H9 (cell line): ENCODE measurements around the gene ATAD5. TPM values are rescaled to one million over a fixed set of nuclear protein-coding genes. Genes with fewer than 3 reads are reported as not detected.
"Not testable (repeated sequence)": the region's sequence is repeated elsewhere in the genome, so short reads cannot be mapped to it uniquely, and the experiment has no call there.

Experiments
- DNase-seq: peaks from one replicate; pipeline ENCODE4 v3.0.0-alpha.2; 2017
- H2AFZ ChIP-seq: one replicate; pipeline ENCODE4 v1.6.1; 2013; ENCODE audit warnings: mild to moderate bottlenecking, low read length, control low read depth, moderate library complexity
- H2AK5ac ChIP-seq: 2 replicates; pipeline ENCODE4 v1.6.1; 2013; ENCODE audit warnings: low read length, control low read depth, mixed read lengths; ENCODE audit not compliant: insufficient read length
- H2BK120ac ChIP-seq: one replicate; pipeline ENCODE4 v1.6.1; 2013; ENCODE audit warnings: low read depth, mild to moderate bottlenecking, low read length, control low read depth, inconsistent platforms; ENCODE audit not compliant: poor library complexity, severe bottlenecking
- H2BK12ac ChIP-seq: 2 replicates; pipeline ENCODE4 v1.6.1; 2013; ENCODE audit warnings: low read length, control low read depth, mixed read lengths, low read depth; ENCODE audit not compliant: insufficient read length
- H2BK15ac ChIP-seq: 2 replicates; pipeline ENCODE4 v1.6.1; 2013; ENCODE audit warnings: low read depth, low read length, control low read depth
- H2BK20ac ChIP-seq: one replicate; pipeline ENCODE4 v1.6.1; 2013; ENCODE audit warnings: low read depth, mild to moderate bottlenecking, low read length, control low read depth, inconsistent platforms; ENCODE audit not compliant: poor library complexity, severe bottlenecking
- H2BK5ac ChIP-seq: 2 replicates; pipeline ENCODE4 v1.6.1; 2013; ENCODE audit warnings: low read length, control low read depth, mixed read lengths; ENCODE audit not compliant: insufficient read length
- H3K14ac ChIP-seq: 2 replicates; pipeline ENCODE4 v1.6.1; 2013; ENCODE audit warnings: low read length, control low read depth; ENCODE audit not compliant: insufficient read depth
- H3K18ac ChIP-seq: 2 replicates; pipeline ENCODE4 v1.6.1; 2013; ENCODE audit warnings: low read depth, mild to moderate bottlenecking, mixed read lengths, low read length, control low read depth; ENCODE audit not compliant: insufficient read length
- H3K23ac ChIP-seq: 2 replicates; pipeline ENCODE4 v1.6.1; 2013; ENCODE audit warnings: low read length, control low read depth, mixed read lengths, low read depth; ENCODE audit not compliant: insufficient read length
- H3K23me2 ChIP-seq: 2 replicates; pipeline ENCODE4 v1.6.1; 2013; ENCODE audit warnings: low read depth, mild to moderate bottlenecking, mixed read lengths, low read length, control low read depth; ENCODE audit not compliant: insufficient read length, poor library complexity, severe bottlenecking
- H3K27ac ChIP-seq: 2 replicates; pipeline ENCODE4 v1.5.1; 2013; ENCODE audit warnings: low read length, control low read depth, mixed read lengths, low read depth; ENCODE audit not compliant: insufficient read length
- H3K27me3 ChIP-seq: 2 replicates; pipeline ENCODE4 v1.6.1; 2013; ENCODE audit warnings: low read length, control low read depth, inconsistent platforms; ENCODE audit not compliant: insufficient read depth
- H3K4ac ChIP-seq: 2 replicates; pipeline ENCODE4 v1.6.1; 2013; ENCODE audit warnings: low read depth, mild to moderate bottlenecking, control low read depth, inconsistent platforms, low read length, moderate library complexity
- H3K4me1 ChIP-seq: 2 replicates; pipeline ENCODE4 v1.6.1; 2013; ENCODE audit warnings: low read length, control low read depth, inconsistent platforms; ENCODE audit not compliant: insufficient read depth
- H3K4me2 ChIP-seq: 2 replicates; pipeline ENCODE4 v1.6.1; 2013; ENCODE audit warnings: low read length, control low read depth, mixed read lengths; ENCODE audit not compliant: insufficient read length, insufficient read depth
- H3K56ac ChIP-seq: 2 replicates; pipeline ENCODE4 v1.6.1; 2013; ENCODE audit warnings: low read depth, mild to moderate bottlenecking, mixed read lengths, low read length, control low read depth; ENCODE audit not compliant: insufficient read length
- H3K79me1 ChIP-seq: 2 replicates; pipeline ENCODE4 v1.6.1; 2013; ENCODE audit warnings: low read depth, mild to moderate bottlenecking, moderate library complexity, low read length, control low read depth, inconsistent platforms; ENCODE audit not compliant: insufficient read depth, poor library complexity, severe bottlenecking
- H3K79me2 ChIP-seq: 2 replicates; pipeline ENCODE4 v1.6.1; 2013; ENCODE audit warnings: low read length, control low read depth, inconsistent platforms; ENCODE audit not compliant: insufficient read depth
- H3K9ac ChIP-seq: 2 replicates; pipeline ENCODE4 v1.6.1; 2013; ENCODE audit warnings: low read length, control low read depth, mixed read lengths; ENCODE audit not compliant: insufficient read length; ENCODE audit errors: extremely low read depth
- H3K9me3 ChIP-seq: one replicate; pipeline ENCODE4 v1.6.1; 2013; ENCODE audit warnings: low read depth, low read length, inconsistent platforms; ENCODE audit not compliant: control insufficient read depth
- H3T11ph ChIP-seq: one replicate; pipeline ENCODE4 v1.6.1; 2013; ENCODE audit warnings: mild to moderate bottlenecking, low read length, control low read depth, inconsistent platforms
- H4K20me1 ChIP-seq: one replicate; pipeline ENCODE4 v1.6.1; 2013; ENCODE audit not compliant: control insufficient read depth, insufficient read length, insufficient read depth
- H4K5ac ChIP-seq: 2 replicates; pipeline ENCODE4 v1.6.1; 2013; ENCODE audit warnings: low read depth, mild to moderate bottlenecking, mixed read lengths, low read length, control low read depth; ENCODE audit not compliant: insufficient read length
- H4K8ac ChIP-seq: replicated peaks from 2 replicates; pipeline ENCODE4 v1.6.1; 2013; ENCODE audit warnings: low read length, control low read depth, mixed read lengths, low read depth; ENCODE audit not compliant: insufficient read length
- H4K91ac ChIP-seq: 2 replicates; pipeline ENCODE4 v1.6.1; 2013; ENCODE audit warnings: low read depth, mild to moderate bottlenecking, moderate library complexity, mixed read lengths, low read length, control low read depth; ENCODE audit not compliant: insufficient read length
- H3K27ac Mint-ChIP-seq, 3 experiments: 2 replicates in 2 of 3; 3 replicates in 1 of 3; pipeline ENCODE4 v1.8.0; 2020 to 2021; ENCODE audit warnings: mixed read lengths in 3 of 3, mild to moderate bottlenecking in 1 of 3, moderate library complexity in 1 of 3
- H3K27me3 Mint-ChIP-seq: 2 replicates; pipeline ENCODE4 v1.8.0; 2021; ENCODE audit warnings: low read depth, mild to moderate bottlenecking, moderate library complexity, mixed read lengths
- H3K36me3 Mint-ChIP-seq, 3 experiments: 2 replicates in 2 of 3; 3 replicates in 1 of 3; pipeline ENCODE4 v1.8.0; 2020 to 2021; ENCODE audit warnings: low read depth in 3 of 3, mixed read lengths in 3 of 3; ENCODE audit not compliant: insufficient read depth in 1 of 3
- H3K4me1 Mint-ChIP-seq, 2 experiments: 2 replicates each; pipeline ENCODE4 v1.8.0; 2020; ENCODE audit warnings: mixed read lengths in 2 of 2
- H3K4me3 Mint-ChIP-seq, 2 experiments: 2 replicates in 1 of 2; 3 replicates in 1 of 2; pipeline ENCODE4 v1.8.0; 2020 to 2021; ENCODE audit warnings: mild to moderate bottlenecking in 2 of 2, mixed read lengths in 2 of 2, moderate library complexity in 1 of 2
- H3K9me3 Mint-ChIP-seq, 2 experiments: 2 replicates in 1 of 2; 3 replicates in 1 of 2; pipeline ENCODE4 v1.8.0; 2020; ENCODE audit warnings: mild to moderate bottlenecking in 2 of 2, mixed read lengths in 2 of 2, moderate library complexity in 1 of 2
- CTCF ChIP-seq: fragments of 200-600 bp; sonication (generic); conservative IDR thresholded peaks from 3 replicates; pipeline ENCODE4 v1.8.0; 2021; ENCODE audit warnings: antibody characterized with exemption, mild to moderate bottlenecking
- WGBS: extraction: QIAGEN DNeasy Blood & Tissue Kit; methylation state at CpG from one replicate; pipeline ENCODE4 v1.1.7; 2013; ENCODE audit warnings: missing lambda C conversion rate, low lambda C conversion rate, mixed read lengths; ENCODE audit not compliant: insufficient read length; ENCODE audit errors: extremely low coverage; 5-methylcytosine and 5-hydroxymethylcytosine counted together
- total RNA-seq: library from RNA; stranded (reverse); gene quantifications from 2 replicates; pipeline ENCODE4 v1.2.1, GENCODE V29; 2021

ATAD5 gene
- total RNA-seq, 1 experiment from 2014 or later = 27.0 TPM

- Histone ChIP-seq H4K8ac (no peak overlapping the region), H4K91ac (no peak overlapping the region), H3K9ac (no peak overlapping the region), H2AK5ac (no peak overlapping the region), H3K56ac (no peak overlapping the region), H4K5ac (no peak overlapping the region), H2BK12ac (no peak overlapping the region), H4K20me1 (no peaks in the 10 kb centered on the region), H3K14ac (no peak overlapping the region), H2AFZ (no peak overlapping the region), H3K27ac (no peak overlapping the region), H3K23me2 (no peaks in the 10 kb centered on the region), H3K23ac (no peak overlapping the region), H3K18ac (no peak overlapping the region), H2BK20ac (no peak overlapping the region), H3T11ph (no peak overlapping the region), H3K4ac (no peak overlapping the region), H2BK120ac (no peak overlapping the region), H3K79me2 (no peaks in the 10 kb centered on the region), H3K4me2 (no peak overlapping the region), H3K79me1 (no peaks in the 10 kb centered on the region), H2BK15ac (no peak overlapping the region), H2BK5ac (no peak overlapping the region), H3K27me3 (no peaks in the 10 kb centered on the region; the same call in 1 of the 2 replicates), H3K9me3 (no peaks in the 10 kb centered on the region), H3K4me1 (no peaks in the 10 kb centered on the region)
- no peaks in the 10 kb centered on the region for H3K9me3 Mint-ChIP-seq
- peaks cover 13% of the 10 kb centered on the region for H3K27me3 Mint-ChIP-seq
- no peaks in the 10 kb centered on the region for H3K36me3 Mint-ChIP-seq
- DNase-seq = no peak
- H3K4me3 Mint-ChIP-seq = no peak overlapping the region
- H3K27ac Mint-ChIP-seq = no peak overlapping the region
- no peaks in the 10 kb centered on the region for H3K4me1 Mint-ChIP-seq
- no peak for TF ChIP-seq CTCF
- WGBS = no CpG with 5 or more reads among the region's 3 CpGs
Measured at GRCh38 chr17:30930495-30930894, 98.7 kb downstream of the ATAD5 start.

- not testable (repeated sequence) for H2BK15ac ChIP-seq, H2AFZ ChIP-seq, H3K18ac ChIP-seq, H3K36me3 Mint-ChIP-seq, H3K4me3 Mint-ChIP-seq, H2AK5ac ChIP-seq, H3K27ac Mint-ChIP-seq, H3T11ph ChIP-seq, H3K9ac ChIP-seq, H4K5ac ChIP-seq, H3K79me1 ChIP-seq, H3K27ac ChIP-seq, H3K56ac ChIP-seq, H2BK120ac ChIP-seq, H3K14ac ChIP-seq, H3K23me2 ChIP-seq, H4K91ac ChIP-seq, H2BK20ac ChIP-seq, H3K79me2 ChIP-seq, H3K9me3 Mint-ChIP-seq, H4K8ac ChIP-seq, H2BK12ac ChIP-seq, DNase-seq, H3K4me2 ChIP-seq, H3K4me1 Mint-ChIP-seq, H3K9me3 ChIP-seq, H4K20me1 ChIP-seq, H3K4me1 ChIP-seq, H3K27me3 Mint-ChIP-seq, H3K4ac ChIP-seq, H2BK5ac ChIP-seq, H3K23ac ChIP-seq, H3K27me3 ChIP-seq
- no CpG with 5 or more reads among the region's 8 CpGs for WGBS
Measured at GRCh38 chr17:30931582-30931981, 99.8 kb downstream of the ATAD5 start.
